GM18508 (cell line): Measurements from ENCODE around the gene NUAK2.
"Not testable (repeated sequence)": the region's sequence is repeated elsewhere in the genome, so short reads cannot be mapped to it uniquely, and the experiment has no call there.

Source experiments
- ATAC-seq: cut with Tn5 transposase; IDR thresholded peaks from one replicate; pipeline ENCODE4 v1.9.1; 2021; ENCODE audit warnings: moderate number of reproducible peaks; ENCODE audit not compliant: insufficient read depth, unreplicated experiment

The NUAK2 gene

GRCh38 chr1:205321162-205321958, at the start of gene NUAK2:
TSS of gene NUAK2 (minus strand) at chr1:205321745. CDS start at chr1:205321628, 117 bp downstream.
- no peak for ATAC-seq

- no peak for ATAC-seq
These were observed 49.2 kb upstream of the NUAK2 start for GRCh38 chr1:205370780-205371179.

- no peak for ATAC-seq
These were observed 48.2 kb upstream of the NUAK2 start for GRCh38 chr1:205369701-205370123.

GRCh38 chr1:205368478-205368877, 46.9 kb upstream of the NUAK2 start:
- no peak for ATAC-seq

- no peak for ATAC-seq
These were observed 44.5 kb upstream of the NUAK2 start for GRCh38 chr1:205365945-205366463.

GRCh38 chr1:205365086-205365485, 43.5 kb upstream of the NUAK2 start:
- ATAC-seq: not testable (repeated sequence)

GRCh38 chr1:205360891-205361290, 39.3 kb upstream of the NUAK2 start:
- ATAC-seq: no peak

- ATAC-seq: no peak
These were observed 38.4 kb upstream of the NUAK2 start for GRCh38 chr1:205359771-205360565.

GRCh38 chr1:205358579-205358978, 37.0 kb upstream of the NUAK2 start:
- no peak for ATAC-seq

GRCh38 chr1:205357567-205357966, 36.0 kb upstream of the NUAK2 start:
- ATAC-seq: no peak

- ATAC-seq: no peak
These were observed 35.0 kb upstream of the NUAK2 start, which contains the start of gene KLHDC8A for GRCh38 chr1:205356440-205357139. TSS of gene KLHDC8A (minus strand) at chr1:205356922. CDS start at chr1:205343604, 13,318 bp downstream.

- ATAC-seq: no peak
These were observed 33.5 kb upstream of the NUAK2 start for GRCh38 chr1:205355075-205355453.

GRCh38 chr1:205354259-205355074, 32.9 kb upstream of the NUAK2 start:
- no peak for ATAC-seq

- no peak for ATAC-seq
These were observed 32.1 kb upstream of the NUAK2 start for GRCh38 chr1:205353612-205354011.

- ATAC-seq: no peak
These were observed 31.6 kb upstream of the NUAK2 start for GRCh38 chr1:205353191-205353590.

GRCh38 chr1:205351984-205352713, 30.6 kb upstream of the NUAK2 start:
- no peak for ATAC-seq

GRCh38 chr1:205350691-205351141, 29.2 kb upstream of the NUAK2 start:
- ATAC-seq: no peak

GRCh38 chr1:205350124-205350523, 28.6 kb upstream of the NUAK2 start:
- no peak for ATAC-seq
